IMR-90 (cell line): ENCODE results near the gene ALDH1B1. TPM values are rescaled to one million over a fixed set of nuclear protein-coding genes. Genes with fewer than 3 reads are reported as not detected.
"Not testable (repeated sequence)": the region's sequence is repeated elsewhere in the genome, so short reads cannot be mapped to it uniquely, and the experiment has no call there.

ENCODE experiments used
- ATAC-seq: fragments of 200-7000 bp; cut with Tn5 transposase; 2 replicates; pipeline ENCODE4 v1.9.1; 2020; ENCODE audit warnings: low read depth, mild to moderate bottlenecking, moderate library complexity
- BruUV-seq: library from RNA; stranded (reverse); fragments of 400-500 nt; replicated peaks from 2 replicates; lab custom pipeline; 2021; lab: Mats Ljungman, UMichigan
- CTCF ChIA-PET: fragments of 300-600 bp; formaldehyde crosslinking; extraction: SDS; loops from one replicate; lab custom pipeline; 2021; ENCODE audit warnings: antibody characterized with exemption; lab: Yijun Ruan, JAX
- POLR2A ChIA-PET: fragments of 300-600 bp; sonication (Branson Sonifier 250); formaldehyde crosslinking; loops from one replicate; lab custom pipeline; 2022; ENCODE audit warnings: antibody characterized with exemption; ENCODE audit not compliant: unreplicated experiment; lab: Charles Lee
- DNase-seq: peaks from one replicate; pipeline ENCODE4 v3.0.0; 2013
- H2AFZ ChIP-seq: replicated peaks from 2 replicates; pipeline ENCODE3; 2013; ENCODE audit warnings: low read length, mild to moderate bottlenecking; ENCODE audit not compliant: poor library complexity
- H2AK5ac ChIP-seq: 2 replicates; pipeline ENCODE4 v1.6.1; 2013; ENCODE audit warnings: low read depth, low read length, inconsistent platforms
- H2AK9ac ChIP-seq: replicated peaks from 2 replicates; pipeline ENCODE3; 2013; ENCODE audit warnings: mild to moderate bottlenecking, low read depth, low read length, moderate library complexity; ENCODE audit not compliant: poor library complexity
- H2BK120ac ChIP-seq: 2 replicates; pipeline ENCODE4 v1.6.1; 2013; ENCODE audit warnings: low read depth, low read length, inconsistent platforms
- H2BK15ac ChIP-seq: 3 replicates; pipeline ENCODE4 v1.6.1; 2013; ENCODE audit warnings: low read depth, low read length, inconsistent platforms
- H2BK20ac ChIP-seq: 2 replicates; pipeline ENCODE4 v1.6.1; 2013; ENCODE audit warnings: low read depth, mild to moderate bottlenecking, inconsistent platforms, low read length, moderate library complexity
- H2BK5ac ChIP-seq: 2 replicates; pipeline ENCODE4 v1.6.1; 2013; ENCODE audit warnings: mild to moderate bottlenecking, low read depth, low read length, inconsistent platforms; ENCODE audit not compliant: poor library complexity, severe bottlenecking
- H3K14ac ChIP-seq: replicated peaks from 2 replicates; pipeline ENCODE4 v1.6.1; 2013; ENCODE audit warnings: low read depth, low read length, inconsistent platforms
- H3K18ac ChIP-seq: 2 replicates; pipeline ENCODE4 v1.6.1; 2013; ENCODE audit warnings: low read depth, low read length, control low read depth
- H3K23ac ChIP-seq: 2 replicates; pipeline ENCODE4 v1.6.1; 2013; ENCODE audit warnings: low read depth, low read length, inconsistent platforms
- H3K27ac ChIP-seq: 2 replicates; pipeline ENCODE4 v1.5.1; 2013; ENCODE audit warnings: mild to moderate bottlenecking, control low read depth, low read length; ENCODE audit not compliant: insufficient read depth
- H3K27me3 ChIP-seq: 2 replicates; pipeline ENCODE4 v1.6.1; 2013; ENCODE audit warnings: low read length; ENCODE audit not compliant: control insufficient read depth, insufficient read depth
- H3K36me3 ChIP-seq: 2 replicates; pipeline ENCODE4 v1.6.1; 2013; ENCODE audit warnings: low read length, mixed read lengths; ENCODE audit not compliant: control insufficient read depth, insufficient read depth
- H3K4ac ChIP-seq: 2 replicates; pipeline ENCODE4 v1.6.1; 2013; ENCODE audit warnings: low read depth, low read length, inconsistent platforms
- H3K4me1 ChIP-seq: 2 replicates; pipeline ENCODE4 v1.6.1; 2013; ENCODE audit warnings: low read length, mixed read lengths; ENCODE audit not compliant: control insufficient read depth, insufficient read depth
- H3K4me2 ChIP-seq: 2 replicates; pipeline ENCODE4 v1.6.1; 2013; ENCODE audit warnings: low read depth, mild to moderate bottlenecking, control low read depth, low read length, moderate library complexity
- H3K4me3 ChIP-seq: 2 replicates; pipeline ENCODE4 v1.5.1; 2013; ENCODE audit warnings: low read depth, mild to moderate bottlenecking, control low read depth, low read length, moderate library complexity; ENCODE audit not compliant: insufficient read depth
- H3K56ac ChIP-seq: 2 replicates; pipeline ENCODE4 v1.6.1; 2013; ENCODE audit warnings: low read length, inconsistent platforms; ENCODE audit not compliant: insufficient read depth; ENCODE audit errors: extremely low read depth
- H3K79me1 ChIP-seq, 2 experiments: 2 replicates each; pipeline ENCODE4 v1.6.1; 2013; ENCODE audit warnings: low read length in 2 of 2, inconsistent platforms in 1 of 2, low read depth in 1 of 2
- H3K9ac ChIP-seq: 2 replicates; pipeline ENCODE4 v1.6.1; 2013; ENCODE audit warnings: low read depth, low read length, control low read depth
- H3K9me1 ChIP-seq: 2 replicates; pipeline ENCODE4 v1.6.1; 2013; ENCODE audit warnings: low read length, inconsistent platforms; ENCODE audit not compliant: insufficient read depth
- H3K9me3 ChIP-seq: 2 replicates; pipeline ENCODE4 v1.6.1; 2013; ENCODE audit warnings: low read length; ENCODE audit not compliant: control insufficient read depth, insufficient read depth
- H4K20me1 ChIP-seq: 2 replicates; pipeline ENCODE4 v1.6.1; 2013; ENCODE audit warnings: low read length, inconsistent platforms; ENCODE audit not compliant: insufficient read depth
- H4K5ac ChIP-seq: 2 replicates; pipeline ENCODE4 v1.6.1; 2013; ENCODE audit warnings: mild to moderate bottlenecking, low read depth, low read length, control low read depth
- H4K8ac ChIP-seq, 2 experiments: 2 replicates each; pipeline ENCODE4 v1.6.1; 2013; ENCODE audit warnings: low read depth in 2 of 2, low read length in 2 of 2, control low read depth in 1 of 2, inconsistent platforms in 1 of 2
- H4K91ac ChIP-seq: 2 replicates; pipeline ENCODE4 v1.6.1; 2013; ENCODE audit warnings: low read depth, low read length, inconsistent platforms; ENCODE audit not compliant: insufficient read depth
- BHLHE40 ChIP-seq: fragments of 150-350 bp; IDR thresholded peaks from 2 replicates; pipeline ENCODE4 v1.6.1; 2016; ENCODE audit warnings: mild to moderate bottlenecking, low read depth, low read length
- CHD1 ChIP-seq: IDR thresholded peaks from 2 replicates; pipeline ENCODE4 v1.6.1; 2012; ENCODE audit warnings: low read depth, low read length, improper control_type of control experiment
- MXI1 ChIP-seq: IDR thresholded peaks from 2 replicates; pipeline ENCODE4 v1.6.1; 2012; ENCODE audit warnings: low read depth, mild to moderate bottlenecking, low read length, moderate library complexity, borderline replicate concordance
- POLR2A ChIP-seq: IDR thresholded peaks from 2 replicates; pipeline ENCODE4 v1.6.1; 2012; ENCODE audit warnings: mild to moderate bottlenecking, low read depth, low read length
- WGBS, 2 experiments: methylation state at CpG; one replicate each; pipeline versions ENCODE4 v1.1.5 to v1.1.7; 2013; ENCODE audit warnings: missing lambda C conversion rate in 2 of 2; ENCODE audit not compliant: insufficient read length in 1 of 2; ENCODE audit errors: extremely low coverage in 2 of 2; 5-methylcytosine and 5-hydroxymethylcytosine counted together
- dilution Hi-C: fragments of 300-500 bp; cut with HindIII; formaldehyde crosslinking; loops from one replicate; pipeline ENCODE4 v1.14.3; 2018; ENCODE audit warnings: low sequenced_read_pairs; ENCODE audit not compliant: unreplicated experiment
- in situ Hi-C: fragments of 300-500 bp; cut with MboI; formaldehyde crosslinking; loops from 3 replicates; pipeline ENCODE4 v1.14.3; 2019; ENCODE audit warnings: low sequenced_read_pairs, inconsistent platforms, mixed read lengths
- intact Hi-C: fragments of 100-400 bp; cut with micrococcal nuclease; formaldehyde crosslinking; loops from 2 replicates; pipeline ENCODE4 v1.10.0; 2022
- polyA plus RNA-seq, 3 experiments: library from polyadenylated mRNA; depleted of rRNA; stranded (reverse); fragments of >200 nt; gene quantifications; 2 replicates each; pipeline ENCODE4 v1.2.3, GENCODE V29; 2012; ENCODE audit warnings: low replicate concordance in 1 of 3
- total RNA-seq: library from RNA; depleted of rRNA; stranded (reverse); fragments of >200 nt; gene quantifications from 2 replicates; pipeline ENCODE4 v1.2.3, GENCODE V29; 2012
- TF ChIP-seq, protein P1 (sequence below): conservative IDR thresholded peaks from 2 replicates; pipeline ENCODE4 v1.5.1; 2012; ENCODE audit warnings: mild to moderate bottlenecking, low read depth, low read length, improper control_type of control experiment

The ALDH1B1 gene
- total and polyA plus RNA-seq, 2 of the 4 experiments (the other 2 are of a cell fraction), result 29.6 to 37.6 TPM

DNA sequence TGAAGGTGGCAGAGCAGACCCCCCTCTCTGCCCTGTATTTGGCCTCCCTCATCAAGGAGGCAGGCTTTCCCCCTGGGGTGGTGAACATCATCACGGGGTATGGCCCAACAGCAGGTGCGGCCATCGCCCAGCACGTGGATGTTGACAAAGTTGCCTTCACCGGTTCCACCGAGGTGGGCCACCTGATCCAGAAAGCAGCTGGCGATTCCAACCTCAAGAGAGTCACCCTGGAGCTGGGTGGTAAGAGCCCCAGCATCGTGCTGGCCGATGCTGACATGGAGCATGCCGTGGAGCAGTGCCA, 3.8 kb downstream of the ALDH1B1 start:
- WGBS, 2 experiments, result 88% methylated on average over 9 of the region's 10 CpGs; no CpG with 5 or more reads in 1 of the 2 experiments
- Histone ChIP-seq H2BK20ac (no peak overlapping the region), H3K9me3 (no peaks in the 10 kb centered on the region), H4K91ac (no peak overlapping the region), H4K8ac (no peak overlapping the region), H3K23ac (no peak overlapping the region), H3K56ac (no peak overlapping the region), H2BK120ac (no peak overlapping the region), H2BK15ac (no peak overlapping the region), H3K9ac (no peak overlapping the region), H4K20me1 (peaks cover 3% of the 10 kb centered on the region), H2AFZ (no peak overlapping the region), H3K18ac (no peak overlapping the region), H2BK5ac (no peak overlapping the region), H3K4me3 (no peak overlapping the region), H3K4ac (no peak overlapping the region), H3K14ac (no peak overlapping the region), H3K9me1 (peaks cover 7% of the 10 kb centered on the region), H4K5ac (no peak overlapping the region), H3K79me1 (peaks cover 20 to 49% of the 10 kb centered on the region in 2 experiments), H2AK9ac (no peak overlapping the region), H3K4me2 (no peak overlapping the region), H3K27ac (no peak overlapping the region), H3K27me3 (no peaks in the 10 kb centered on the region), H3K36me3 (peaks cover 22% of the 10 kb centered on the region), H3K4me1 (peaks cover 6% of the 10 kb centered on the region), H2AK5ac (no peak overlapping the region)
- no peak for TF ChIP-seq POLR2A
- TF ChIP-seq CHD1, result no peak
- no peak for TF ChIP-seq BHLHE40
- no peak for TF ChIP-seq MXI1
- TF ChIP-seq, protein P1, sequence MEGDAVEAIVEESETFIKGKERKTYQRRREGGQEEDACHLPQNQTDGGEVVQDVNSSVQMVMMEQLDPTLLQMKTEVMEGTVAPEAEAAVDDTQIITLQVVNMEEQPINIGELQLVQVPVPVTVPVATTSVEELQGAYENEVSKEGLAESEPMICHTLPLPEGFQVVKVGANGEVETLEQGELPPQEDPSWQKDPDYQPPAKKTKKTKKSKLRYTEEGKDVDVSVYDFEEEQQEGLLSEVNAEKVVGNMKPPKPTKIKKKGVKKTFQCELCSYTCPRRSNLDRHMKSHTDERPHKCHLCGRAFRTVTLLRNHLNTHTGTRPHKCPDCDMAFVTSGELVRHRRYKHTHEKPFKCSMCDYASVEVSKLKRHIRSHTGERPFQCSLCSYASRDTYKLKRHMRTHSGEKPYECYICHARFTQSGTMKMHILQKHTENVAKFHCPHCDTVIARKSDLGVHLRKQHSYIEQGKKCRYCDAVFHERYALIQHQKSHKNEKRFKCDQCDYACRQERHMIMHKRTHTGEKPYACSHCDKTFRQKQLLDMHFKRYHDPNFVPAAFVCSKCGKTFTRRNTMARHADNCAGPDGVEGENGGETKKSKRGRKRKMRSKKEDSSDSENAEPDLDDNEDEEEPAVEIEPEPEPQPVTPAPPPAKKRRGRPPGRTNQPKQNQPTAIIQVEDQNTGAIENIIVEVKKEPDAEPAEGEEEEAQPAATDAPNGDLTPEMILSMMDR, result no peak
- dilution Hi-C loops (loop anchor here (25.0 kb wide), 1 partner anchor 484 kb away; the partner anchor contains the start of gene SLC25A51), intact Hi-C loops (no loop called here), in situ Hi-C loops (no loop called here)
- no TSS peak for BruUV-seq
- DNase-seq (no peak), ATAC-seq (no peak)
- CTCF ChIA-PET, result no interaction called here
- POLR2A ChIA-PET, result no interaction called here

DNA sequence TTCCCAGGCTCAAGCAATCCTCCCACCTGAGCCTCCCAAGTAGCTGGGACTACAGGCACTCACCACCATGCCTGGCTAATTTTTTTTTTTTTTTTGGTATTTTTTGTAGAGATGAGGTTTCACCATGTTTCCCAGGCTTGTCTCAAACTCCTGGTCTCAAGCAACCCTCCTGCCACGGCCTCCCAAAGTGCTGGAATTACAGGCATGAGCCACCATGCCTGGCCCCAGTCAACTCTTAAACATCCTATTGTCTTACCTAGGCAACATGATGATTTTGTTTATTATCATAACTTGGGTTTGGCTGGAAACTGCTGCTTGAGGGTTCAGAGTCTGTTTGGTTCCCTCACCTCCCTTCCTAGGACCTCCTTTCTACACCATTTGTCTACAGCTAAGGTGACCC, 6.7 kb downstream of the ALDH1B1 start:
- dilution Hi-C loops, result loop anchor here (25.0 kb wide), 1 partner anchor 487 kb away; the partner anchor contains the start of gene SLC25A51
- H3K27ac ChIP-seq, DNase-seq, ATAC-seq, H3K9ac ChIP-seq, BruUV-seq, H2BK15ac ChIP-seq, CTCF ChIA-PET, H4K5ac ChIP-seq, intact Hi-C loops, H2BK20ac ChIP-seq, H3K9me1 ChIP-seq, POLR2A ChIA-PET, H3K4me3 ChIP-seq, H4K91ac ChIP-seq, H3K14ac ChIP-seq, H3K23ac ChIP-seq, H3K18ac ChIP-seq, H3K56ac ChIP-seq, H3K9me3 ChIP-seq, H2BK5ac ChIP-seq, H4K20me1 ChIP-seq, H2AFZ ChIP-seq, H3K4me1 ChIP-seq, H2BK120ac ChIP-seq, in situ Hi-C loops, H2AK5ac ChIP-seq, H3K4me2 ChIP-seq, H2AK9ac ChIP-seq, H4K8ac ChIP-seq, H3K4ac ChIP-seq: not testable (repeated sequence)
- H3K79me1 ChIP-seq, result peaks cover 20 to 33% of the 10 kb centered on the region in 2 experiments
- no CpG with 5 or more reads among the region's 1 CpG for WGBS, 2 experiments
- peaks cover 13% of the 10 kb centered on the region for H3K27me3 ChIP-seq
- H3K36me3 ChIP-seq, result peaks cover 22% of the 10 kb centered on the region
